Common myeloid progenitor, CD34-positive (primary cell): Measurements from ENCODE around the gene LAMA3.

Experiments
- CTCF ChIA-PET: fragments of 350-600 bp; sonication (Branson Sonifier 250); formaldehyde crosslinking; loops from one replicate; lab custom pipeline; 2021; ENCODE audit warnings: antibody characterized with exemption; lab: Charles Lee
- POLR2A ChIA-PET: fragments of 350-600 bp; sonication (Branson Sonifier 250); formaldehyde crosslinking; loops from one replicate; lab custom pipeline; 2021; ENCODE audit warnings: antibody characterized with exemption; lab: Charles Lee
- DNase-seq, 3 donors: peaks; one replicate each; pipeline versions ENCODE4 v3.0.0 to v3.0.0-alpha.2; 2013
- H3K27ac ChIP-seq, 2 experiments: 1 replicate in 1 of 2; 2 replicates in 1 of 2; pipeline ENCODE4 v1.7.0; 2013; ENCODE audit warnings: inconsistent platforms in 2 of 2, low read length in 2 of 2, mild to moderate bottlenecking in 2 of 2, low read depth in 1 of 2, moderate library complexity in 1 of 2; ENCODE audit not compliant: severe bottlenecking in 2 of 2, insufficient read depth in 1 of 2, poor library complexity in 1 of 2
- H3K27me3 ChIP-seq, 5 experiments: replicated peaks in 2 of 5; 1 replicate in 3 of 5; 2 replicates in 2 of 5; pipeline versions ENCODE4 v1.6.1 to v1.7.0; 2013; ENCODE audit warnings: low read length in 4 of 5, mild to moderate bottlenecking in 2 of 5, moderate library complexity in 2 of 5, inconsistent platforms in 1 of 5; ENCODE audit not compliant: insufficient read depth in 5 of 5, control insufficient read depth in 4 of 5
- H3K36me3 ChIP-seq, 4 experiments: 1 replicate in 2 of 4; 2 replicates in 2 of 4; pipeline versions ENCODE4 v1.6.1 to v1.7.0; 2013; ENCODE audit warnings: low read length in 3 of 4, control low read depth in 1 of 4, mild to moderate bottlenecking in 1 of 4; ENCODE audit not compliant: control insufficient read depth in 4 of 4, insufficient read depth in 4 of 4
- H3K4me1 ChIP-seq, 4 experiments: 1 replicate in 3 of 4; 2 replicates in 1 of 4; pipeline versions ENCODE4 v1.6.1 to v1.7.1; 2013; ENCODE audit warnings: low read length in 3 of 4, mild to moderate bottlenecking in 3 of 4, control low read depth in 1 of 4, inconsistent platforms in 1 of 4, moderate library complexity in 1 of 4; ENCODE audit not compliant: control insufficient read depth in 4 of 4, insufficient read depth in 4 of 4; ENCODE audit errors: control extremely low read depth in 1 of 4
- H3K4me3 ChIP-seq, 7 experiments: 1 replicate in 4 of 7; 2 replicates in 3 of 7; pipeline versions ENCODE4 v1.5.1 to v1.7.0; 2013; ENCODE audit warnings: mild to moderate bottlenecking in 7 of 7, low read length in 6 of 7, moderate library complexity in 6 of 7, inconsistent platforms in 2 of 7, low read depth in 2 of 7, control low read depth in 1 of 7; ENCODE audit not compliant: insufficient read depth in 4 of 7, control insufficient read depth in 1 of 7; ENCODE audit errors: extremely low read depth in 1 of 7
- H3K9me3 ChIP-seq, 5 experiments: 1 replicate in 4 of 5; 2 replicates in 1 of 5; pipeline versions ENCODE4 v1.6.1 to v1.7.1; 2013; ENCODE audit warnings: low read length in 4 of 5, mild to moderate bottlenecking in 2 of 5, inconsistent platforms in 1 of 5, low read depth in 1 of 5, moderate library complexity in 1 of 5; ENCODE audit not compliant: control insufficient read depth in 4 of 5, insufficient read depth in 2 of 5; ENCODE audit errors: control extremely low read depth in 1 of 5
- WGBS: methylation state at CpG from one replicate; pipeline ENCODE4 v1.1.5; 2013; ENCODE audit not compliant: insufficient coverage; 5-methylcytosine and 5-hydroxymethylcytosine counted together

LAMA3 gene

GRCh38 chr18:23803755-23804154, 114.5 kb downstream of the LAMA3 start:
- H3K27ac ChIP-seq, result no peak overlapping the region
- ChIA-PET CTCF (interaction anchor here (1.0 to 1.1 kb wide), 2 partner anchors 8 to 83 kb away, joined by 3 to 4 read pairs; no protein-coding TSS in a partner anchor), POLR2A (no interaction called here)
- WGBS, result 100% methylated on average over 2 of the region's 3 CpGs
- no peak overlapping the region for H3K4me3 ChIP-seq
- H3K4me1 ChIP-seq, result no peaks in the 10 kb centered on the region
- no peak for DNase-seq
- H3K36me3 ChIP-seq, result no peaks in the 10 kb centered on the region
- H3K9me3 ChIP-seq, result peaks cover 0 to 7% (median 0%) of the 10 kb centered on the region in 5 experiments
- H3K27me3 ChIP-seq, result no peaks in the 10 kb centered on the region

GRCh38 chr18:23805898-23806297, 116.6 kb downstream of the LAMA3 start:
- Histone ChIP-seq H3K4me3 (no peak overlapping the region), H3K27ac (no peak overlapping the region), H3K9me3 (peaks cover 0 to 7% (median 0%) of the 10 kb centered on the region in 5 experiments), H3K27me3 (no peaks in the 10 kb centered on the region), H3K36me3 (no peaks in the 10 kb centered on the region), H3K4me1 (peaks cover 0 to 8% (median 2%) of the 10 kb centered on the region in 4 experiments)
- WGBS, result 89% methylated on average over 1 of the region's 1 CpG
- CTCF ChIA-PET, result interaction anchor here (1.2 kb wide), 1 partner anchor 102 kb away, joined by 4 read pairs; no protein-coding TSS in a partner anchor
- POLR2A ChIA-PET, result no interaction called here
- DNase-seq, result no peak

- Histone ChIP-seq H3K4me3 (no peak overlapping the region), H3K4me1 (peaks cover 0 to 8% (median 3%) of the 10 kb centered on the region in 4 experiments), H3K36me3 (no peaks in the 10 kb centered on the region), H3K27me3 (no peaks in the 10 kb centered on the region), H3K9me3 (peaks cover 0 to 7% (median 0%) of the 10 kb centered on the region in 5 experiments), H3K27ac (no peak overlapping the region)
- POLR2A ChIA-PET, result no interaction called here
- 100% methylated on average over 2 of the region's 3 CpGs for WGBS
- DNase-seq, result no peak
- CTCF ChIA-PET, result interaction anchor here (0.6 to 1.6 kb wide), 2 partner anchors 106 to 178 kb away, joined by 3 to 5 read pairs; no protein-coding TSS in a partner anchor
Measured at GRCh38 chr18:23809415-23809814, 120.2 kb downstream of the LAMA3 start.

DNA sequence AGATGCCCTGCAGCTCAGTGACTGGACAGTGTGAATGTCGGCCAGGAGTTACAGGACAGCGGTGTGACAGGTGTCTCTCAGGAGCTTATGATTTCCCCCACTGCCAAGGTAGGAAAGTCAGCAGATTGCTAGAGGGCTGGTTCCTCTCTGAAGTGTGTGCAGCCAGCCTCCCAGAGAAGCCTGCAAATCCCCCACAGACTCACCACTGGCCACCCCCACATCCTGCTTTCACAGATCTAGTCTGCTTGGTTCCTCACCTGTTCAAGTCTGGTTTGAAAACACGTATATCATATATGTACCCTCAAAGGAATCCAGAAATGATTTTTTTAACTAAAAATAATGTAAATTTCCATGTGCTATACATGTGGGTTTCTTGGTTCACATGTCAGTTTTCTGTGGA, 121.1 kb downstream of the LAMA3 start:
- H3K27ac ChIP-seq, result no peak overlapping the region
- WGBS, result 86% methylated on average over 2 of the region's 3 CpGs
- no peak overlapping the region for H3K4me3 ChIP-seq
- peaks cover 0 to 7% (median 0%) of the 10 kb centered on the region in 5 experiments for H3K9me3 ChIP-seq
- ChIA-PET POLR2A (no interaction called here), CTCF (interaction anchor here (0.8 to 4.6 kb wide), 8 partner anchors 13 to 309 kb away, joined by 3 to 18 read pairs (median 6); no protein-coding TSS in a partner anchor)
- no peaks in the 10 kb centered on the region for H3K27me3 ChIP-seq
- peak in 1 of 3 donors; percentile 12 for DNase-seq
- H3K36me3 ChIP-seq, result no peaks in the 10 kb centered on the region
- peaks cover 0 to 8% (median 3%) of the 10 kb centered on the region in 4 experiments for H3K4me1 ChIP-seq

GRCh38 chr18:23811176-23811575, 121.9 kb downstream of the LAMA3 start:
- no peaks in the 10 kb centered on the region for H3K27me3 ChIP-seq
- no peak overlapping the region for H3K27ac ChIP-seq
- H3K4me3 ChIP-seq, result no peak overlapping the region
- peaks cover 0 to 8% (median 3%) of the 10 kb centered on the region in 4 experiments for H3K4me1 ChIP-seq
- H3K36me3 ChIP-seq, result no peaks in the 10 kb centered on the region
- POLR2A ChIA-PET, result interaction anchor here (1.6 kb wide), 1 partner anchor 189 kb away, joined by 3 read pairs; no protein-coding TSS in a partner anchor
- CTCF ChIA-PET, result interaction anchor here (0.6 to 4.6 kb wide), 14 partner anchors 14 to 309 kb away, joined by 3 to 18 read pairs (median 4); no protein-coding TSS in a partner anchor
- 93% methylated on average over 3 of the region's 3 CpGs for WGBS
- H3K9me3 ChIP-seq, result peaks cover 0 to 7% (median 0%) of the 10 kb centered on the region in 5 experiments
- DNase-seq, result no peak

DNA sequence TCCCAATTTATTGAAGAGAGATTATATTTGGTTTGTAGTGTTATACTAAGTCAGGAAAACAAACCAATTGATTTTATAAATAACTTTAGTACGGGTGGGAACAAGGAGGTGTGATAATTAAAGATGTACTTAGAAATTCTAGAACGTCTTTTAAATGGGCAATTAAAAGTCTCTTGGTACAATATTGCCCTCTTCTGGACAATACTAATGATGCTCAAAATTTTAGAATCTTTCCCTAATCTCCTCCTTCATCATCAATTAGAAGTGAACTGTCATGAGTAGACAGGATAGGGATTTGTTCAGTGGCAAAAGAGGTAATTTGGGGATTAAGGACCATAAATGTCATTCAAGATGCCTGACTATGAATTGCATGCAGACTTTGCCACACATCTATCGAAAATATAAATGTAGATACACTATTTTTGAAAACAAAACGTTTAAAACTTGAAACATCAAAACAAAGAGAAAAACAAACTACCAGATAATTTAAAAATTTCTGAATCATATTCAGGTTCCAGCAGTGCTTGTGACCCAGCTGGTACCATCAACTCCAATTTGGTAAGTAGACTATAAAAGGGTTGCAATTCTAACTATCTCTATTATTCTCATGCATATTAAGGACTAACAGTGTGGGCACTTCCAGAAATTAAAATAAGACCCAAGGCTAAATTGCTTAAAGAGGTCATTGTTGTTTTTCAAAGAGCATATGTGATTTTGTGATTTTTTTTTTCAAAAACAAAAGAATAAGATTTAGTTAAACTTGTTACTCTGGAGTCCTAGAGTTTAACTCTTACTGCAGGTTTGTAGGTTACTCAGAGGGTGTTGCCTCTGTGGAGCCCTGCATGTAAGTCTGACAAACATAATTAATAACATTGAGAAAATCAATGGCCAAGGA, 123.5 kb downstream of the LAMA3 start:
- CTCF ChIA-PET, result interaction anchor here (0.7 to 4.6 kb wide), 11 partner anchors 9 to 293 kb away, joined by 3 to 18 read pairs (median 4); no protein-coding TSS in a partner anchor
- Histone ChIP-seq H3K4me1 (peaks cover 0 to 13% (median 3%) of the 10 kb centered on the region in 4 experiments), H3K9me3 (no peaks in the 10 kb centered on the region), H3K36me3 (no peaks in the 10 kb centered on the region), H3K27ac (no peak overlapping the region), H3K4me3 (no peak overlapping the region), H3K27me3 (no peaks in the 10 kb centered on the region)
- peak; percentile 32 to 59 (median 42) for DNase-seq
- 100% methylated on average over 1 of the region's 4 CpGs for WGBS
- POLR2A ChIA-PET, result interaction anchor here (0.6 to 1.6 kb wide), 2 partner anchors 191 to 677 kb away, joined by 3 read pairs; no protein-coding TSS in a partner anchor
